MM.1S (cell line): ENCODE data around the gene MAPK11.

Experiments
- CTCF ChIP-seq: fragments of 300-600 bp; sonication (generic); IDR thresholded peaks from 2 replicates; pipeline ENCODE4 v1.5.1; 2016; ENCODE audit warnings: antibody characterized with exemption, low read length, mixed read lengths
- EZH2 ChIP-seq: fragments of 300-600 bp; sonication (generic); optimal IDR thresholded peaks from 2 replicates; pipeline ENCODE3; 2017; ENCODE audit warnings: low read depth, mild to moderate bottlenecking, antibody characterized with exemption, low read length, mixed read lengths
- EZH2phosphoT487 ChIP-seq: fragments of 300-600 bp; sonication (generic); IDR thresholded peaks from 2 replicates; pipeline ENCODE4 v1.6.1; 2018; ENCODE audit warnings: antibody characterized with exemption, low read length

- TF ChIP-seq EZH2phosphoT487 (no peak), CTCF (no peak), EZH2 (no peak)
Measured at GRCh38 chr22:50317178-50317577, 47.0 kb upstream of the MAPK11 start.
